ENCODE measurements around the gene BNIP3.

BNIP3 gene

DNA sequence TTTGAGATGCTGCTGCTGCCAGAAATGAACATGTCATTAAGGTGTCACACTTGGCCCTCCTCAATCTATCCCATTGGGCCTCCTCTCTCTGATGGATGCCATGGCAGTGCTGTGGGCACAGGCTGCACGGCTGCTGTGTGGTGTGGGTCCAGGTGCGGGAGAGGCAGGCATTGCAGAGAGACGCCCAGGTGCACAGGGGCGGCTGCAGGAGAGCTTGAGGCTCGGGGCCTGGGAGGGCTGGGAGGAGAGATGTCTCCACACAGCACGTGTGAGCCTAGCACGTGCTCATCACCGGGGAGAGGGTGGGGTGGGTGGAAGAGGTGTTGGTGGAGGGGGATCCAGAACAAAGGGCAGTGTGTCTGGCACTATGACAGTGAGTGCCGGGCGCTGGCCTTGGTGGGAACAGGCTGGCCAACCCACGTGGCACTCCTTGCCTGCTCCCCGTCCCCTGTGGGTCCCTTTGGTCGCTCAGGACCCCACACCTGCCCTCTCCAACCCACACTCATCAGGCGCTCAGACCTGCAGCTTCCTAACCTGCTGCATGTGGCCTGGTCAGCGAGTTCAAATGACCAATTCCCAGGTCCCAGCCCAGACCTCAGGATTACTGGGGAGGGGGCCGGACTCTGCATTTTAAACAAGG lies 39.9 kb upstream of the BNIP3 start:
- TF ChIP-seq, protein P1, sequence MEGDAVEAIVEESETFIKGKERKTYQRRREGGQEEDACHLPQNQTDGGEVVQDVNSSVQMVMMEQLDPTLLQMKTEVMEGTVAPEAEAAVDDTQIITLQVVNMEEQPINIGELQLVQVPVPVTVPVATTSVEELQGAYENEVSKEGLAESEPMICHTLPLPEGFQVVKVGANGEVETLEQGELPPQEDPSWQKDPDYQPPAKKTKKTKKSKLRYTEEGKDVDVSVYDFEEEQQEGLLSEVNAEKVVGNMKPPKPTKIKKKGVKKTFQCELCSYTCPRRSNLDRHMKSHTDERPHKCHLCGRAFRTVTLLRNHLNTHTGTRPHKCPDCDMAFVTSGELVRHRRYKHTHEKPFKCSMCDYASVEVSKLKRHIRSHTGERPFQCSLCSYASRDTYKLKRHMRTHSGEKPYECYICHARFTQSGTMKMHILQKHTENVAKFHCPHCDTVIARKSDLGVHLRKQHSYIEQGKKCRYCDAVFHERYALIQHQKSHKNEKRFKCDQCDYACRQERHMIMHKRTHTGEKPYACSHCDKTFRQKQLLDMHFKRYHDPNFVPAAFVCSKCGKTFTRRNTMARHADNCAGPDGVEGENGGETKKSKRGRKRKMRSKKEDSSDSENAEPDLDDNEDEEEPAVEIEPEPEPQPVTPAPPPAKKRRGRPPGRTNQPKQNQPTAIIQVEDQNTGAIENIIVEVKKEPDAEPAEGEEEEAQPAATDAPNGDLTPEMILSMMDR (IDR thresholded peaks at IDR 0.05): no peak
- no peak for TF ChIP-seq ZFX (IDR thresholded peaks at IDR 0.05; ENCODE audit: borderline replicate concordance)
- H3K27ac ChIP-seq: no peak overlapping the region

DNA sequence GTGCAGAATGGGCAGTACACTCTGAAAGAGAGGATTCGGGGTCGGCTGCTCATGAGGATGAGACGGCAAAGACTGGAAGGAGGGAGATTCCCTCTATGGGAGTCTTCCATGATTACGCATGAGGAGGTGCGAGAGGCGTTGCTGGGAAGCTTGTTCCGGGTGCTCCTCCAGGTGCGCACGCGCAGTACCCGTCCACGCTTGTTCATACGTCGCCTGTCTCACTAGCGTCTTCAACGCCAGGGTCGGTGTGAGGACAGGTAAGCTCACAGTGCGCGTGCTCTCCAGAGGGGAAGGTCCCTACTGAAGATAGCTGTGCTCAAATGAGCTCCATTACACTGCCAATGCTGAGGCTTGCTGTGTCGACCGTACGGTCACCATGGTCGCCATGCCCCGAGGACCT lies 39.3 kb upstream of the BNIP3 start:
- TF ChIP-seq, protein P1 (IDR thresholded peaks at IDR 0.05): no peak
- TF ChIP-seq ZFX (IDR thresholded peaks at IDR 0.05; ENCODE audit: borderline replicate concordance): no peak

DNA sequence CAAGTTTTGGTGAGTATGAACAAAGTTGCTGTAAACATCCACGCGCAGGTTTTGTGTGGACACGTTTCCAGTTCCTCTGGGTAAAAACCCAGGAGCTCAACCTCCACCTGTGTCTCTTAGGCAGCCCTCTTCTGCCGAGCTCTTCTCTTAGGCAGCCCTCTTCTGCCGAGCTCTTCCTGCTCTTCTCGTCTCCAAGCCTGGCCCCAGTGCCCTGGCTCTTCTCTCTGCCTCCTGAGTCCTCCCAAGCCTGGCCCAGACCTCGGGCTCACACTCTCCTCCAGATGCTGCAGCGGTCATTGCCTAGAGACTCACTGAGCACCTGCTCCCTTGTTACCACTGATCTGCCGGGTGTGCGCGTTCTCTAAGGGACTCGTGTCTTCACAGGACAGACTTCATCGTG lies 38.7 kb upstream of the BNIP3 start:
- TF ChIP-seq ZFX (IDR thresholded peaks at IDR 0.05; ENCODE audit: borderline replicate concordance): no peak
- TF ChIP-seq, protein P1 (IDR thresholded peaks at IDR 0.05): no peak
- no peak overlapping the region for H3K27ac ChIP-seq

More for the DNA sequence above, 39.3 kb upstream of the BNIP3 start:
- no peak overlapping the region for H3K27ac ChIP-seq

DNA sequence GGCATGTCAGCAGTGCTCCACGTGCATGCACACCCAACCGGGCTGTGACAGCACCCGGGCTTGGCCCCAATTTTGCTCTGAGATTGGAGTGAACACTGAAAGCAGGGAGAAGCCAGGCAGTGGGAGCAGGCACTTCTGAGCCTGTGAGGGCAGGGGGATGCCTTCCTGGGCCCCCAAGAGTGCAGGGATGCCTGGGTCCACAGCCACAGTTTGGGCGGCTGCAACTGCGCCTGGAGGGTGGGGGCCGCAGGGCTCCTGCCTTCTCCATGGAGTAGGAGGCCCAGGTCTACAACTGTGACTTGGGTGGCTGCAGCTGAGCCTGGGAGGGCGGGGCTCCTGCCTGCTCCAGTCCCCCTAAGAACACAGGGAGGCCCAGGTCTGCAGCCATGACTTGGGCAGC lies 37.6 kb upstream of the BNIP3 start:
- TF ChIP-seq, protein P1 (IDR thresholded peaks at IDR 0.05): no peak
- TF ChIP-seq ZFX (IDR thresholded peaks at IDR 0.05; ENCODE audit: borderline replicate concordance): no peak
- H3K27ac ChIP-seq: no peak overlapping the region

DNA sequence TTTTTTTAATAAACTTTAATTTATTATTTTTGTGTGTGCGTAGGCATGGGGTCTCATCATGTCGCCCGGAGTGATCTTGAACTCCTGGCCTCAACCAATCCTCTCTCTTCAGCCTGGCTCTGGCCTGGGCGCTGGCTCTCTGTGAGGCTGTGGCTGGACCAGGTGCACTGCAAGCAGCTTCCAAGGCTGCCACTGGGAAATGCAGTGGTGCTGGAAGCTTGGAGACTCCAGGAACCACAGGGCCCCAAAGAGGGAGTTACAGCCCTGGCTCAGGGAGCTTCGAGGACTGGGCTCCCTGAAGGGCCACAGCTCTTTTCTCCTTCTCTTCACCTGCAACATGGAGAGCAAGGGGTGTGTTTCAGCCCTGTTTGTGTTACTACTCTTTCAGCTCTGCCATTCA lies 36.7 kb upstream of the BNIP3 start:
- H3K27ac ChIP-seq: no peak overlapping the region
- TF ChIP-seq, protein P1 (IDR thresholded peaks at IDR 0.05): no peak
- no peak for TF ChIP-seq ZFX (IDR thresholded peaks at IDR 0.05; ENCODE audit: borderline replicate concordance)

DNA sequence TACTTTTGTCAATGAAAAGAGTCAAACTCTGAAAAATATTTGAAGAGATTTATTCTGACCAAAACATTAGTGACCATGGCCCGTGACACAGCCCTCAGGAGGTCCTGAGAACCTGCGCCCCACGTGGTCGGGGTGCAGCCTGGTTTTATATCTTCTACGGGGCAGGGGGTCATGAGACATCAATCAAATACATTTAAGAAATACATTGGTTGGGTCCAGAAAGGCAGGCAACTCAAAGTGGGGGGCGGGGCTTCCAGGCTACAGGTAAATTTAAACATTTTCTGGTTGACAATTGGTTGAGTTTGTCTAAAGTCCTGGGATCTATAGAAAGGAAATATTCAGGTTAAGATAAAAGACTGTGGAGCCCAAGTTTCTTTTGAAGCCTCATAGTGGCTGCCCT lies 34.8 kb upstream of the BNIP3 start:
- H3K27ac ChIP-seq: no peak overlapping the region
- TF ChIP-seq, protein P1 (IDR thresholded peaks at IDR 0.05): no peak
- no peak for TF ChIP-seq ZFX (IDR thresholded peaks at IDR 0.05; ENCODE audit: borderline replicate concordance)

DNA sequence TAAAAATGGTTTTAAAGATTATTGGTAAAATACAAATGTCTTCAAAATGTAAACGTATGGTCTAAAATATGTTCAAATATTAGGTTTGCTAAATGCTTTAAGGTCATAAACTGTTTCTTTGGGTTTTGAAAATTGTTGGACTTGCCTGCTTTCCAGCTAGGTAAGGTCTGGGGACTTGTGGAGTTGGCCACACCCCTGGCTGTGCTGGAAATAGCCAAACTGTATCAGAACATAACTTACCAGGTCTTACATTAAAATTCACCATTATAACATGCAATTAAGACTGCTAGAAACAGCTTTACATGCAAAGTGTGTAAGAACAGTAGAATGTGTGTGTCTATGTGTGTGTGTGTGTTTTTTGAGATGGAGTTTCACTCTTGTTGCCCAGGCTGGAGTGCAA lies 29.7 kb upstream of the BNIP3 start:
- no peak overlapping the region for H3K27ac ChIP-seq

DNA sequence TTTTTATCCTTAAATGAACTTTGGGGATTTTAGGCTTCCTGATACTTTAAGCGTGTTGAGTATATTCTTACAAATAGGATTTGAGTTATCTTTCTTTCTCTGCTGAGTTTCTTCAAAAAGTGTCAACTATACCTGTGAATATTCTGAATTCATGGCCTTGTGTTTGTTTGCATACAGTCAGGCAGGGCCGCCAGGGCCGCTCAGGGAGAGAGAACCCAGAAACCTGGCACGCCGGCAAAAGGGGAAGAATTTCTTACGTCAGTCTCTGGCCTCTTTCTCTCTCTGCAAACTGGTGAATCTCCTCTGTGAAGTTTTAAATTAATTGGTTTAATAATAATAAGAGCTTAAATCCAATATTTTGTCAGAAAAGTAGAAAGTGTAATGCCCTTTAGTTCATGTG lies 29.3 kb upstream of the BNIP3 start:
- TF ChIP-seq ZFX (IDR thresholded peaks at IDR 0.05; ENCODE audit: borderline replicate concordance): no peak
- TF ChIP-seq, protein P1 (IDR thresholded peaks at IDR 0.05): no peak
- H3K27ac ChIP-seq: no peak overlapping the region

More for the DNA sequence above, 29.7 kb upstream of the BNIP3 start:
- no peak for TF ChIP-seq ZFX (IDR thresholded peaks at IDR 0.05; ENCODE audit: borderline replicate concordance)
